NCI-H128 (cell line): ENCODE measurements around the gene GP5.

ENCODE experiments used
- DNase-seq: peaks from one replicate; lab custom pipeline; 2025; ENCODE audit not compliant: unreplicated experiment; lab: John Stamatoyannopoulos, UW

GP5 gene

GRCh38 chr3:194377708-194378107, 21.4 kb downstream of the GP5 start:
- no peak for DNase-seq

- no peak for DNase-seq
Measured at GRCh38 chr3:194376241-194376560, 22.9 kb downstream of the GP5 start.

- DNase-seq = peak; percentile 50
Measured at GRCh38 chr3:194375473-194376240, 23.4 kb downstream of the GP5 start.

GRCh38 chr3:194374935-194375334, 24.1 kb downstream of the GP5 start:
- no peak for DNase-seq

DNA sequence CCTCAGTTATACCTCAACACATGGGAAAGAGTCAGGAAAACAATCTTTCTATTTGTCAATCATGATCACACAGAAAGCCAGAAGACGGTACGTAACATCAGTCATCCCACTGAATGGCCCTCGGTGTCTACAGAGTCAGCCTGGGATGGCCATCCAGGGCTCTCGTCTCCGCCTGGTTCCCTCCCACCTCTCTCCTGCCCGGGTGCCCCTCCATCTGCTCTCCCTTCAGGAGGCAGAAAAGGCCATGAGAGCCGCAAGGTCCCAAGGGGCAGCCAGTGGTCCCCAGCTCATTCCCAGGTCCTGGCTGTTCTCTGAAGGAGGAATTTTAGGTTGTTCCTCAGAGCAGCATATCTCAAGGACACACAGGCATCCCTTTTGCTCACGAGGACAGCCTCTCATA, 25.2 kb downstream of the GP5 start:
- no peak for DNase-seq

GRCh38 chr3:194373028-194373427, 26.0 kb downstream of the GP5 start:
- no peak for DNase-seq

GRCh38 chr3:194370753-194371152, 28.3 kb downstream of the GP5 start:
- DNase-seq = no peak

DNA sequence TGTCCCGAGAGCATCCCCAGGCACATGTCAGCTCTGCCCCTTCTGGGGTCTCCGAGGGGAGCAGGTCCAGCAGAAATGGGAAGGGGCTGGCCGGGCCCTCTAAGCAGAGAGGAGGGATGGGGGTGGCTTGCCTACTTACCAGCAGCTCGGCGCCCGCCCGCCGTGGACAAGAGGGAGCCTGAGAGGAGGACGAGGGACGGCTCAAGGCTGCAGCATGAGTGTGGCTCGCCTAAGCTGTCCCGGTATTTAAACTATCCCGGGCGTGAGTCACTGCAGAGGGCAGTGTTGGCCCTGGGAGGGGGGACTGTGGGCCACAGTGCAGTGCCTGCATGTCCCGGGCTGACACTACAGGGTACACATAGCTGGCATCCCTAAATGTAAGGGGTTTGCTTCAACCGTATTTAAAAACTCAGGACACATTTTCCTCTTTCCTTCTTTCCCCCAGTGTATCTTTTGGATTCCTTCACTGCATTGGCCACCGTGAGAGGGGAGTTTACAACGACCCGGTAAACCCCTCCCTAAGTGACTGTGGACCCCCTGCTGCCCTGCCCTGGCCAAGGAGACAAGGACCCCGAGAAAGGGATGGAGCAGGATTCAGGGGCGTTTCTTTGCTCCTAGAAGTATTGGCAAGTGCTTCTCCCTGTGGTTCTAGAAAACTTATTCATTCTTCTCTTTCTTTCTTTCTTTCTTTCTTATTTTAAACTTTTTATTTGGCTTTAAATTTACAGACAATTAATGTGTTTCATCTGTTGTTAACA, 29.4 kb downstream of the GP5 start, which contains the start of gene LRRC15:
Gene LRRC15, minus strand, starts transcription at position 222 of the 758 bp plus-strand sequence. CDS start 8,700 bp downstream, outside the sequence.
- DNase-seq = no peak

DNA sequence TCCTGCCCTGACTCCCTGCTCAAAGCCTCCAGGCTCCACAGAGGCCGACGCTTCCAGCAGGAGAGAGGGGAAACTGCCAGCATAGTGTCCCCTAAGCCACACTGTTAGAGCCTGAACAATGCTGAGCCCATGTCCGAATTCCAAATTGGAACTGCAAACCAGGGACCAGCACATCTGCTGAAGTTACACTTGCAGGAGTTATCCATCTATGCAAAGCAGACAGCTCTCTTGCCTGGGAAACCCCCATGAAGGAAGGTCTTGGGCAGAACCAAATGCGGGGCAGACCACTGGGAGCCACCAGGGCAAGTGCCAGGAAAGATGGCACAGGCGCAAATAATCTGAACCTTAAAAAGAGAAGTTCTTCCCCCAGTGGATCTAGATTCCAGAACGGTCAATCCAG, 30.1 kb downstream of the GP5 start:
- no peak for DNase-seq

GRCh38 chr3:194367992-194368841, 30.8 kb downstream of the GP5 start:
- no peak for DNase-seq

DNA sequence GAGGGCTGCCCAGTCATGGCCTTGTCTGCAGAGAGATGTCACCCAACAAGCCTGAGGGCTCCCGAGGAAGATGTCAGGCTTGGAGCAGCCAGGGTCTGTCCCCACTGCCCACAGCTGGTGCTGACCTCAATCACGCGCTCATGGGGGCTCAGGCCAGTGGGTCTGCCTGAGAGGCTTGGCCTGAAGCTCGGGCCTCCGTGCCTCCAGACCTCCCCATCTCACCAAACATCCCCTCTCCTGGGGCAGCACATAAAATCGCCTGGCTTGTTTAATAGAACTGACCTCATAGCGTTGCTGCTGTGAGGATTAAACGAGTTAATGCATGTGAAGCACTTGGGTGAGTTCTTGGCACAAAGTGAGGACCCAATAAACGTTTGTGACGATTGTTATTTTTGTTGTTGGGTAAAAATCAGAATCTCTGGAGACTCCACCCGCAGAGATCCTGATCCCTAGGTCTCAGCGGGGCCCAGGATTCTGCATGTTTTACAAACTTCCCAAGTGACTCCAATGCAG, 33.0 kb downstream of the GP5 start:
- DNase-seq = no peak

- DNase-seq = no peak
Measured at GRCh38 chr3:194365526-194365925, 33.5 kb downstream of the GP5 start.

- DNase-seq = peak; percentile 38
Measured at GRCh38 chr3:194364652-194365434, 34.2 kb downstream of the GP5 start.

DNA sequence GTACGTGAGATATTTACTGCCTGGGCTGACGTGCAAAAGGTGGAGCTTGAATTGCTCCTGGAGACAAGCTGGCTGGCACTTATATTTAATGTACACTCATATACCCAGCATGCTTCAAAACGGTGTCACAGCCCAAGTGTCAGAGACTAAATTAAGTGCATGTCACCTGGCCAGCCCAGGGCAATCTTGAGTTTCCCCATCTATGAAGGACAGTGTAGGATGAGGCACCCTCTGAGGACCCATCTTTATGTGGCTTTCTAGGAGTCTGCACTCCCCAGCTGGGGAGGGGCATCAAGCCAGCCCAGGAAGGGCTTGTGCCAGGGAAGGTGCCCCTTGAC, 34.8 kb downstream of the GP5 start:
- no peak for DNase-seq

- DNase-seq = no peak
Measured at GRCh38 chr3:194360568-194360967, 38.5 kb downstream of the GP5 start.

DNA sequence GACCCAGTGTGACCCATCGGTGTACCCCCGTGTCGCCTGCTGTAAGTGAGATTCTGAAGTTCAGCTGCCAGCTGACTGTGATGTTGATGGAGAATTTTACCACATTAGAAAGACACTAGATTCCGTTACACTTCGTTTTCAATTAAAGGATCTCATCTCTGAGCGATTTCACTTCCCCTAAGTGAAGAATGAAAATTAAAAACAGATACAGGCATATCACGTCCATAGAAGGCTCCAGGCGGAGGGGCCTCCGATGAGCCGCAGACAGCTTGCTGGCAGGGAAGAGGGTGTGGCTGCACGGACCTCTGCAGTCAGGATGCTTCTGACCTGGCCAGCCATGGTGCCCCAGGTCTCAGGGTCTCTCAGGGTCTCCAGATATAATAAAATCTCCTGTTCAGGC, 41.4 kb downstream of the GP5 start:
- DNase-seq = no peak

DNA sequence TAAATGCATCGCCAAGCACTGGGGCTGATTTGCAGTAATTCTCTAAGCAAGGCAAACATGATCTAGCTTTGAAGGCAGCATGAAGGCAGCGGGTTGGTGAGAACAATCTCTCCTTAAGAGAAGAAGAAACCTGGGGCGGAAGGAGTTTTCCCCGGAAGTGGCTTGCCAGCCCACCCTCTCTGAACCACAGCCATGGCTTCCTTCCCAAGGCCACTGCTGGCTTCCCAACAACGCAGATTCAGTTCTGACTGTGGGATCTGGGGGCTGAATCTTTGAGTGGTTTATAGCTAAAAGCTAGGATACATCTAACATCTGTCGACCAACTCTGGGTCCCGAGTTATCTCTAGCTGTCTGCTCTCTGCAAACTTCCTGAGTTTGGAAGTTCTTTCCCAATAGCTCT, 43.7 kb downstream of the GP5 start:
- no peak for DNase-seq

DNA sequence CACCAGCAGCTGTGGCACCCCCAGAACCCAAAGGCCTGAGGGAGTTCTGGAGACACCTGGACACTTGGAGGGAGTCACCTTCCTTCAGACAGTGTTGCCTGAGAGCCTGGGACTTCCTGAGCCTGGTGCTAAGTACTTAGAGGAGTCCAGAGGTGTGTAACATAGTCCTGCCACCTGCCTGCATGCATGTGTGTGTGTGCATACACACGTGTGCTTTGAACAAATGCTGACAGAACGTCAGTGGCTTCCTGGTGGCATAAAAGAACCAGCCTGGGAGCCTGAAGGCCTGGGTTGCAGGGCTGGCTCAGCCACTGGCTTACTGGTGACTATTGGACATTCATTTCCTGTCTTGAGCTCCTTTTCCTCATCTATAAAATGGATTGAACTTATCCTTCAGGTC, 44.8 kb downstream of the GP5 start:
- no peak for DNase-seq

- DNase-seq = no peak
Measured at GRCh38 chr3:194352667-194353246, 46.3 kb downstream of the GP5 start.

GRCh38 chr3:194351952-194352536, 47.0 kb downstream of the GP5 start:
- DNase-seq = no peak
